Smooth muscle cell of the brain vasculature (primary cell): ENCODE measurements around the gene PLEKHO1.
"Not testable (repeated sequence)": the region's sequence is repeated elsewhere in the genome, so short reads cannot be mapped to it uniquely, and the experiment has no call there.

Source experiments
- DNase-seq: peaks from one replicate; pipeline ENCODE4 v3.0.0-alpha.2; 2012; ENCODE audit warnings: low read depth, low spot score

The PLEKHO1 gene

GRCh38 chr1:150149271-150150132 lies at the start of gene PLEKHO1:
PLEKHO1 (plus strand) TSS chr1:150149916; CDS start chr1:150150258, 342 bp downstream.
- no peak for DNase-seq

- no peak for DNase-seq
Measured at GRCh38 chr1:150102986-150103385, 46.7 kb upstream of the PLEKHO1 start.

- DNase-seq: no peak
Measured at GRCh38 chr1:150106341-150106740, 43.4 kb upstream of the PLEKHO1 start.

GRCh38 chr1:150109586-150109985 lies 40.1 kb upstream of the PLEKHO1 start:
- DNase-seq: no peak

- no peak for DNase-seq
Measured at GRCh38 chr1:150110116-150110515, 39.6 kb upstream of the PLEKHO1 start.

GRCh38 chr1:150111670-150112069 lies 38.0 kb upstream of the PLEKHO1 start:
- DNase-seq: no peak

GRCh38 chr1:150115121-150115520 lies 34.6 kb upstream of the PLEKHO1 start:
- no peak for DNase-seq

- no peak for DNase-seq
Measured at GRCh38 chr1:150118716-150119115, 31.0 kb upstream of the PLEKHO1 start.

GRCh38 chr1:150121236-150121862 lies 28.4 kb upstream of the PLEKHO1 start:
- DNase-seq: no peak

GRCh38 chr1:150126811-150127210 lies 22.9 kb upstream of the PLEKHO1 start:
- no peak for DNase-seq

- no peak for DNase-seq
Measured at GRCh38 chr1:150127464-150127863, 22.3 kb upstream of the PLEKHO1 start.

- no peak for DNase-seq
Measured at GRCh38 chr1:150127868-150128267, 21.8 kb upstream of the PLEKHO1 start.

GRCh38 chr1:150132372-150132771 lies 17.3 kb upstream of the PLEKHO1 start:
- DNase-seq: no peak

- DNase-seq: no peak
Measured at GRCh38 chr1:150134537-150134936, 15.2 kb upstream of the PLEKHO1 start.

- not testable (repeated sequence) for DNase-seq
Measured at GRCh38 chr1:150135400-150135799, 14.3 kb upstream of the PLEKHO1 start.

GRCh38 chr1:150138044-150138443 lies 11.7 kb upstream of the PLEKHO1 start:
- no peak for DNase-seq

- DNase-seq: no peak
Measured at GRCh38 chr1:150141452-150141851, 8.3 kb upstream of the PLEKHO1 start.

GRCh38 chr1:150142083-150142482 lies 7.6 kb upstream of the PLEKHO1 start:
- no peak for DNase-seq

GRCh38 chr1:150144606-150145005 lies 5.1 kb upstream of the PLEKHO1 start:
- no peak for DNase-seq

- DNase-seq: not testable (repeated sequence)
Measured at GRCh38 chr1:150146016-150146415, 3.7 kb upstream of the PLEKHO1 start.

GRCh38 chr1:150146849-150147542 lies 2.7 kb upstream of the PLEKHO1 start:
- no peak for DNase-seq

- no peak for DNase-seq
Measured at GRCh38 chr1:150148837-150149270, 862 bp upstream of the PLEKHO1 start.
